Measurements from ENCODE around the gene ALCAM. TPM values are rescaled to one million over a fixed set of nuclear protein-coding genes. Genes with fewer than 3 reads are reported as not detected.

The ALCAM gene
- total and polyA plus RNA-seq, 2 of the 8 experiments (the other 6 are each of a cell fraction or from before 2014, with no cell fraction given): 10.8 to 33.0 TPM

GRCh38 chr3:105339946-105340345 is 26.8 kb upstream of the ALCAM start (continued):
- TF ChIP-seq CHD7 (IDR thresholded peaks at IDR 0.05; ENCODE audit: insufficient replicate concordance, low read length): no peak
- no peak for TF ChIP-seq SP2 (IDR thresholded peaks at IDR 0.05; ENCODE audit: low read length)
- TF ChIP-seq RFX5 (IDR thresholded peaks at IDR 0.05; ENCODE audit: borderline replicate concordance, low read depth, low read length): no peak
- no peak for TF ChIP-seq POU5F1 (IDR thresholded peaks at IDR 0.05; ENCODE audit: low read depth, low read length)
- no peak for TF ChIP-seq CHD2 (IDR thresholded peaks at IDR 0.05; ENCODE audit: low read length)
- no peak for TF ChIP-seq TAF1 (IDR thresholded peaks at IDR 0.05; ENCODE audit: low read depth, low read length)
- no peak for TF ChIP-seq CEBPB (IDR thresholded peaks at IDR 0.05; ENCODE audit: low read depth, low read length)
- no peak for TF ChIP-seq TEAD4 (IDR thresholded peaks at IDR 0.05; ENCODE audit: low read depth, low read length)
- TF ChIP-seq EGR1 (IDR thresholded peaks at IDR 0.05; ENCODE audit: borderline replicate concordance, low read depth, low read length): no peak
- TF ChIP-seq ZNF274 (IDR thresholded peaks at IDR 0.05; ENCODE audit: borderline replicate concordance, extremely low read depth, low read length): no peak
- TF ChIP-seq TAF7 (optimal IDR thresholded peaks at IDR 0.05; ENCODE audit: borderline replicate concordance, low read depth, low read length): no peak
- TF ChIP-seq PHF8 (conservative IDR thresholded peaks at IDR 0.05; ENCODE audit: low read depth, low read length): no peak
- no peak for TF ChIP-seq SIN3A (conservative IDR thresholded peaks at IDR 0.05 in 1 of 2, IDR thresholded peaks at IDR 0.05 in 1 of 2; ENCODE audit: low read depth in 1 of 2, low read length in 2 of 2)

All from H1 (cell line).